H1 (cell line): ENCODE measurements around the gene MBTPS2.

Experiments used
- CREB1 ChIP-seq: IDR thresholded peaks from 2 replicates; pipeline ENCODE4 v1.6.1; 2012; ENCODE audit warnings: inconsistent platforms
- CTCF ChIP-seq, 3 experiments: IDR thresholded peaks; 1 replicate in 2 of 3; 2 replicates in 1 of 3; pipeline versions ENCODE4 v1.5.1 to v1.6.1; 2011; ENCODE audit warnings: low read length in 3 of 3, mild to moderate bottlenecking in 3 of 3, inconsistent platforms in 2 of 3, low read depth in 1 of 3, moderate library complexity in 1 of 3; ENCODE audit not compliant: insufficient read depth in 1 of 3; ENCODE audit errors: control extremely low read depth in 1 of 3
- E2F6 ChIP-seq: IDR thresholded peaks from 2 replicates; pipeline ENCODE4 v1.6.1; 2012; ENCODE audit warnings: inconsistent platforms

- TF ChIP-seq E2F6: no peak
- TF ChIP-seq CTCF (IDR thresholded peaks at IDR 0.05; ENCODE audit: control extremely low read depth in 1 of 3, insufficient read depth in 1 of 3, low read depth in 1 of 3, low read length in 3 of 3): no peak
- no peak for TF ChIP-seq CREB1
Observed at GRCh38 chrX:21863241-21863640, 23.8 kb downstream of the MBTPS2 start.
